Tibial artery (tissue), 4 donors: ENCODE results near the gene CACNA1C.
A peak's percentile ranks its signal among the peaks of the same experiment; 100 is the strongest.

Source experiments
- DNase-seq, 2 donors: peaks; one replicate each; pipeline ENCODE4 v3.0.0-alpha.2; 2019
- H3K27ac ChIP-seq, 2 donors: fragments of 200-600 bp; sonication (generic) in 1 of 2; 1 replicate in 1 of 2; 2 replicates in 1 of 2; pipeline ENCODE4 v1.5.1; 2018 to 2019; ENCODE audit warnings: mild to moderate bottlenecking in 1 of 2
- H3K27me3 ChIP-seq, 2 donors: fragments of 200-600 bp; sonication (generic) in 1 of 2; one replicate each; pipeline versions ENCODE4 v1.5.1 to v1.6.0; 2016 to 2019
- H3K36me3 ChIP-seq, 3 donors: fragments of 200-600 bp; sonication (generic) in 2 of 3; one replicate each; pipeline ENCODE4 v1.5.1; 2016 to 2019; ENCODE audit warnings: mild to moderate bottlenecking in 2 of 3
- H3K4me1 ChIP-seq, 4 donors: fragments of 200-600 bp; sonication (generic) in 2 of 4; 1 replicate in 3 of 4; 2 replicates in 1 of 4; pipeline ENCODE4 v1.5.1; 2016 to 2019
- H3K4me3 ChIP-seq, 2 donors: fragments of 200-600 bp; sonication (generic) in 1 of 2; 1 replicate in 1 of 2; 2 replicates in 1 of 2; pipeline ENCODE4 v1.5.1; 2018 to 2019; ENCODE audit warnings: mild to moderate bottlenecking in 2 of 2
- H3K9me3 ChIP-seq, 3 donors: fragments of 200-600 bp; sonication (generic) in 1 of 3; one replicate each; pipeline ENCODE4 v1.5.1; 2016 to 2019
- CTCF ChIP-seq, 2 experiments: fragments of 200-600 bp in 1 of 2; fragments of 450-650 bp in 1 of 2; IDR thresholded peaks; one replicate each; pipeline ENCODE4 v1.5.1; 2017 to 2019; ENCODE audit warnings: antibody characterized with exemption in 2 of 2, mild to moderate bottlenecking in 1 of 2, moderate library complexity in 1 of 2
- intact Hi-C: fragments of 100-400 bp; cut with DNase I; formaldehyde crosslinking; loops from one replicate; pipeline ENCODE4 v1.15.0; 2023; ENCODE audit warnings: low total_unique reads

The CACNA1C gene

DNA sequence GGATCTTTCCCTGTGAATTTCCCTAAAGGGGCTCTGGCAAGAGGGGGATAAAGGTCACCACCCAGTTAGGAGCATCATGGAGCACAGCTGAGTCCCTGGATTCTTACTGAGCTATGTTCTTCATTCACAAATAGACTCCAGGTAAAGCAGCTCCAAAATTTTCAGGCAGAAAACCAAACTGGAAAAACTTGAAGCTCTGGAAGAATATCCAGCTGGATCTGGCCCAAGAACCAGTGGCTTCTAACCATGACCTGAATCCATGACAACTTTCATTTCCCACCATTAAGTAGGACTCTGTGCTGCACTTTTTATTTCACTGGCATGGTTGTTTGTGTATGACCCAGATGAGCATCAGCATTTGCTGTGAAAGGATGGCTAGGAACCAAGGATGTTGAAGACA, 561.6 kb downstream of the CACNA1C start:
- H3K27ac ChIP-seq = peak overlapping the region; percentile 57 to 72
- H3K27me3 ChIP-seq = no peaks in the 10 kb centered on the region
- H3K36me3 ChIP-seq = peaks cover 24 to 66% (median 48%) of the 10 kb centered on the region in 3 donors
- intact Hi-C loops = no loop called here
- no peak overlapping the region for H3K4me3 ChIP-seq
- H3K9me3 ChIP-seq = no peaks in the 10 kb centered on the region
- DNase-seq = no peak
- TF ChIP-seq CTCF (IDR thresholded peaks at IDR 0.05) = no peak
- peaks cover 0 to 21% (median 16%) of the 10 kb centered on the region in 4 donors for H3K4me1 ChIP-seq

DNA sequence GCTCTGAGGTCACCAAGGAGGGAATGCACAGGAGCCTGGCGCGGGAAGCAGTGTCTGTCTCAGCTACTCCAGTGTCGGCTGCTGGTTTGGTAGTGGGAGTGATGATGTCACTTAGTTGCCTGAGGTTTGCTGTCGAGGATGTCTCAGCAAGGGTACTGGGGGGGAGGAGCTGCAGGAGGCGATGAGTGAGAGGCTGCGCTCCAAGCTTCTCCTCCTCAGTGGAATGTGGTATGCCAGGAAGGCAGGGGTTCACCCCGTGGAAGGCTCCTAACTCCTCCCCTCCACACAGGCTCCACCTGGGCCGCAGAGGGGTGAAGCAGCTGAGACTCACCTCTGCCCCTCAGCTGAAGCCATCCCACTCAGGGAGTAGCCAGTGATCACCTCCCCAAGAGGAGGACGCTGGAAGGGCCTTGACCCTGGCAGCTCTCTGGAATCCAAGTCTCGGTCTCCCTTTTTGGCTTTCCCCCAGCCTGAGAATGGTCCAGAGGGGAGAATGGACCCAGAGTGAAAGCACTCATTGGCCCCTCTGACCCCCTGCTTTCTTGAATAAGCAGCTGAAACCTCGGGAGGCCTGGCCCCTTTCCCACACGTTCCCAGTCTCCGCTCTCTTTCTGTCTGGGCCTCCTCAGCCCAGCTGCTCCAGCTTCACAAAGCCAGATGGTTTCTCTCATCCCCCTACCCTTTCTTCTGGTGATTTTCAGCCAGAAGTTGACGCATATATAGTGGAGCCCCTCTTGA, 563.0 kb downstream of the CACNA1C start:
- intact Hi-C loops = no loop called here
- DNase-seq = no peak
- peak overlapping the region; percentile 13 to 26 for H3K27ac ChIP-seq
- no peak overlapping the region for H3K4me3 ChIP-seq
- peaks cover 33 to 67% (median 47%) of the 10 kb centered on the region in 3 donors for H3K36me3 ChIP-seq
- peaks cover 0 to 21% (median 16%) of the 10 kb centered on the region in 4 donors for H3K4me1 ChIP-seq
- H3K9me3 ChIP-seq = no peaks in the 10 kb centered on the region
- no peaks in the 10 kb centered on the region for H3K27me3 ChIP-seq
- TF ChIP-seq CTCF (IDR thresholded peaks at IDR 0.05) = no peak

DNA sequence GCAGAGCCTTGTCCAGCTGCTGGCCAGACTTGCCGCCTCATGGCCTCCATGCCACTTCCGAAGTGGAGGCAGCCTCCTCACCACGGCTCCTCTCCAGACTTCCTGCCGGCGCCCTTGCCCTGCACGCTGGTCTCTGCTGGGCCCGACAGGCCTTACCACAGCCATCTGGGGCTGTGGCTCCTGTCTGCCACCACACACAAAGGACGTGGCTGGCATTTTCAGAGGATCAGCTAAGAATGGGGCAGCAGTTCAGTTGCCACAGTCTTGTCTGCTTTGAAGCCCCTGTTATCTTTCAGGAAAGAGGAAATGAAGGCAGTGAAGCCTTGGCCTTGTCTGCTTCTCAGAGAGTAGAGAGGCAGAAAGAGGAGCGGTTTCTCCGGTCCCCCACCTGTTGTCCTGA, 564.0 kb downstream of the CACNA1C start:
- H3K9me3 ChIP-seq = no peaks in the 10 kb centered on the region
- H3K27me3 ChIP-seq = no peaks in the 10 kb centered on the region
- DNase-seq = no peak
- intact Hi-C loops = no loop called here
- no peak for TF ChIP-seq CTCF (IDR thresholded peaks at IDR 0.05)
- H3K36me3 ChIP-seq = peaks cover 37 to 70% (median 48%) of the 10 kb centered on the region in 3 donors
- H3K4me3 ChIP-seq = no peak overlapping the region
- peak overlapping the region in 1 of 2 donors; percentile 3 for H3K27ac ChIP-seq
- peaks cover 0 to 21% (median 16%) of the 10 kb centered on the region in 4 donors for H3K4me1 ChIP-seq

DNA sequence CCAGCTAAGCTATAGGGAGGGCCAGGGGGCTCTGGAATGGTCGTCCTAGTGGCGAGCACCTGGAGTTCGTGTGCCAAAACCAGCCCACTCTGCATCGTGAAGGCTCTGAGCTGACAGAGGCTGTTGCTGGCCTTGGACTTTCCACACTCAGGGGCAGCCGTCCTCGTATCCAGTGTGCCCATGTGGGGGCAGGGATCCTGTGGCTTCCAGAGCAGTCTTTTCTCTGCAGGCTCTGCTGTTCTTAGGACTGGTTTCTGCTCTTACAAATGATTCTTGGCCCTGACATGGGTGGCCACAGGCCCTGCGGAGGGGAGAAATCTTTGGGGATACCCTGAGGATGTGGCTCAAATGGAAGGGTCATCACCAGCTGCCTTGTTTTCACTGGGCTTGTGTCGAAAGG, 564.6 kb downstream of the CACNA1C start:
- Histone ChIP-seq H3K4me3 (no peak overlapping the region), H3K36me3 (peaks cover 38 to 70% (median 50%) of the 10 kb centered on the region in 3 donors), H3K9me3 (no peaks in the 10 kb centered on the region), H3K27me3 (no peaks in the 10 kb centered on the region), H3K27ac (no peak overlapping the region), H3K4me1 (peaks cover 0 to 21% (median 16%) of the 10 kb centered on the region in 4 donors)
- TF ChIP-seq CTCF (IDR thresholded peaks at IDR 0.05) = no peak
- no peak for DNase-seq
- intact Hi-C loops = no loop called here

GRCh38 chr12:2618291-2618995, 565.7 kb downstream of the CACNA1C start:
- no peak for TF ChIP-seq CTCF (IDR thresholded peaks at IDR 0.05)
- no peak for DNase-seq
- Histone ChIP-seq H3K27me3 (no peaks in the 10 kb centered on the region), H3K4me3 (no peak overlapping the region), H3K4me1 (peaks cover 0 to 12% (median 11%) of the 10 kb centered on the region in 4 donors), H3K36me3 (peaks cover 48 to 75% (median 55%) of the 10 kb centered on the region in 3 donors), H3K9me3 (no peaks in the 10 kb centered on the region), H3K27ac (no peak overlapping the region)
- intact Hi-C loops = no loop called here
